ENCODE measurements around the gene NAA16. TPM values are rescaled to one million over a fixed set of nuclear protein-coding genes. Genes with fewer than 3 reads are reported as not detected.

NAA16 gene
- total RNA-seq, 4 donors from 2014 or later: 28.7 to 45.3 (median 37.6) TPM

DNA sequence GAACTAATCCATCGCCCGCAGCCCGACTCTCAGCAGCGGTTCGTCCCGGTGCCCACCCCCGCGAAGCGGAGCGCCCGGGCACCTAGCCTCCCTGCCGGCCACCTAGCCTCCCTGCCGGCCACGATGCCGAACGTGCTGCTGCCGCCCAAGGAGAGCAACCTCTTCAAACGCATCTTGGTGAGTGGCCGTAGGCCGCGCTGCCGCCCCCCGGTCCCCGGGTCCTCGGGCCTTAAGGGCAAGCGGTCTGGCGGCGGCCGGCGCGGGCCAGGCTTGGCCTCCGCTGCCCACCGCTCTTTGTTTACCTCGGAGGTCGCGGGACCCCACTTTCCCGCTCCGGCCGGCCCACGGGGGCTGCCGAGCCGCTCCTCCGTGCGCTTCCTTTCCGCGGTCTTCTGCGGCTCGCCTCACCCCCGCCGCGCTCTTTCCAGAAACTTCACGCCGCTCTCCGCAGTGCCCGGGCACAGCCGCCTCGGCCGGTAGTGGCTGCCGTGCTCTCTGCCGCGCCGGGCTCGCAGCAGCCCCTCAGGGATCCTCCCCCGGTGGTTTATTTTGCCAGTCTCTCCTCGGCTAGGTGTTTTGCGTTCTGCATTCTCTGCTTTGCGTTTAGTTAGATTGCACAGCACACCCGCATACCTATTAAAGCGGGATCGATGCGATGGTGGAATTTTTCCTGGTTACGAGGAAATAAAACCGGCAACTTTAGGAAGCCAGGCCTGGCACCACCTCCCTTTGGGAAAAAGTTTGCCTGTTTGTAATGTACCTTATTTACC, 524 bp downstream of the NAA16 start:
- Histone ChIP-seq H3K4me3 (peak overlapping the region; percentile 74 to 95 (median 90)), H3K9me3 (no peaks in the 10 kb centered on the region), H3K27ac (peak overlapping the region; percentile 86 to 98 (median 96)), H3K36me3 (no peaks in the 10 kb centered on the region), H3K27me3 (no peaks in the 10 kb centered on the region), H3K4me1 (peaks cover 0 to 38% (median 15%) of the 10 kb centered on the region in 4 donors)
- DNase-seq (ENCODE audit: low spot score in 2 of 2): no peak
- WGBS, 2 donors: 0% methylated on average over 36 to 68 of the region's 73 CpGs
- TF ChIP-seq EP300 (IDR thresholded peaks at IDR 0.05): no peak

- DNase-seq (ENCODE audit: low spot score in 2 of 2): peak in 1 of 2 donors; percentile 35
- TF ChIP-seq POLR2A (IDR thresholded peaks at IDR 0.05) (no peak), EP300 (IDR thresholded peaks at IDR 0.05) (no peak)
- TF ChIP-seq, protein P1, sequence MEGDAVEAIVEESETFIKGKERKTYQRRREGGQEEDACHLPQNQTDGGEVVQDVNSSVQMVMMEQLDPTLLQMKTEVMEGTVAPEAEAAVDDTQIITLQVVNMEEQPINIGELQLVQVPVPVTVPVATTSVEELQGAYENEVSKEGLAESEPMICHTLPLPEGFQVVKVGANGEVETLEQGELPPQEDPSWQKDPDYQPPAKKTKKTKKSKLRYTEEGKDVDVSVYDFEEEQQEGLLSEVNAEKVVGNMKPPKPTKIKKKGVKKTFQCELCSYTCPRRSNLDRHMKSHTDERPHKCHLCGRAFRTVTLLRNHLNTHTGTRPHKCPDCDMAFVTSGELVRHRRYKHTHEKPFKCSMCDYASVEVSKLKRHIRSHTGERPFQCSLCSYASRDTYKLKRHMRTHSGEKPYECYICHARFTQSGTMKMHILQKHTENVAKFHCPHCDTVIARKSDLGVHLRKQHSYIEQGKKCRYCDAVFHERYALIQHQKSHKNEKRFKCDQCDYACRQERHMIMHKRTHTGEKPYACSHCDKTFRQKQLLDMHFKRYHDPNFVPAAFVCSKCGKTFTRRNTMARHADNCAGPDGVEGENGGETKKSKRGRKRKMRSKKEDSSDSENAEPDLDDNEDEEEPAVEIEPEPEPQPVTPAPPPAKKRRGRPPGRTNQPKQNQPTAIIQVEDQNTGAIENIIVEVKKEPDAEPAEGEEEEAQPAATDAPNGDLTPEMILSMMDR (IDR thresholded peaks at IDR 0.05): no peak
- Histone ChIP-seq H3K27me3 (no peaks in the 10 kb centered on the region), H3K27ac (peak overlapping the region; percentile 86 to 98 (median 96)), H3K4me3 (peak overlapping the region; percentile 74 to 95 (median 90)), H3K4me1 (peaks cover 0 to 42% (median 15%) of the 10 kb centered on the region in 4 donors), H3K36me3 (no peaks in the 10 kb centered on the region), H3K9me3 (no peaks in the 10 kb centered on the region)
- 0% methylated on average over 11 of the region's 11 CpGs for WGBS, 2 donors
Observed at GRCh38 chr13:41312176-41312500, 1.1 kb downstream of the NAA16 start.

- Histone ChIP-seq H3K36me3 (no peaks in the 10 kb centered on the region), H3K27me3 (no peaks in the 10 kb centered on the region), H3K4me3 (peak overlapping the region in 2 of 4 donors; percentile 84 to 95), H3K9me3 (no peaks in the 10 kb centered on the region), H3K27ac (peak overlapping the region in 1 of 4 donors; percentile 86), H3K4me1 (peaks cover 0 to 48% (median 15%) of the 10 kb centered on the region in 4 donors)
- 47 to 49% methylated on average over 5 of the region's 5 CpGs for WGBS, 2 donors
- TF ChIP-seq EP300 (IDR thresholded peaks at IDR 0.05): no peak
- TF ChIP-seq, protein P1 (IDR thresholded peaks at IDR 0.05): no peak
- TF ChIP-seq POLR2A (IDR thresholded peaks at IDR 0.05): no peak
- DNase-seq (ENCODE audit: low spot score in 2 of 2): no peak
Observed at GRCh38 chr13:41313117-41313516, 2.0 kb downstream of the NAA16 start.

GRCh38 chr13:41313659-41314197, 2.7 kb downstream of the NAA16 start:
- Histone ChIP-seq H3K36me3 (no peaks in the 10 kb centered on the region), H3K9me3 (no peaks in the 10 kb centered on the region), H3K4me3 (no peak overlapping the region), H3K4me1 (peaks cover 0 to 53% (median 15%) of the 10 kb centered on the region in 4 donors), H3K27ac (no peak overlapping the region), H3K27me3 (no peaks in the 10 kb centered on the region)
- 87 to 89% methylated on average over 6 of the region's 6 CpGs for WGBS, 2 donors
- no peak for DNase-seq (ENCODE audit: low spot score in 2 of 2)
- TF ChIP-seq, protein P1 (IDR thresholded peaks at IDR 0.05): no peak
- TF ChIP-seq EP300 (IDR thresholded peaks at IDR 0.05): no peak
- no peak for TF ChIP-seq POLR2A (IDR thresholded peaks at IDR 0.05)

DNA sequence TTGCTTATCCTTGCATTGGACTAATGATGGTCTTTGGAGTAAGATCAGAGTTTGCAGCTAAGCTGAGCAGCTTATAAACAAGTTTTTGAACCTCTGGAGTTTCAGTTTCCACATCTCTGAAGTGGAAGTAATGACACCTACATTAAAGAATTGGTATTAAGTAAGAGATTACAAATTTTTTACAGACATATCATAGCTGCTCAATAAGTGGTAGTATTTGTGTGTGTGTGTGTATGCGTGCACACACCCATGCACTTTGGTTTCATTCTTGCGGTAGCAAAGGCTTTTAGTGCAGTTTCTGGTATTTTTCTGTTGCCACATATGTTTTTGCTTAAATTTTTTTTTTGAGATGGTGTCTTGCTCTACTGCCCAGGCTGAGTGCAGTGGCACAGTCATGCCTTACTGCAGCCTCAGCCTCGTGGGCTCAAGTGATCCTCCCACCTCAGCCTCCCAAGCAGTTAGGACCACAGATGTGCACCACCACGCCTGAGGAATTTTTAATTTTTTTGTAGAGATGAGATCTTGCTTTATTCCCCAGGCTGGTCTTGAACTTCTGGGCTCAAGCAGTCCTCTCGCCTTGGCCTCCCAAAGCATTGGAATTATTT, 4.5 kb downstream of the NAA16 start:
- H3K36me3 ChIP-seq: peaks cover 0 to under 1% (median 0%) of the 10 kb centered on the region in 3 donors
- H3K4me1 ChIP-seq: peaks cover 0 to 57% (median 15%) of the 10 kb centered on the region in 4 donors
- H3K4me3 ChIP-seq: no peak overlapping the region
- H3K9me3 ChIP-seq: no peaks in the 10 kb centered on the region
- no peaks in the 10 kb centered on the region for H3K27me3 ChIP-seq
- DNase-seq (ENCODE audit: low spot score in 2 of 2): no peak
- no peak overlapping the region for H3K27ac ChIP-seq
- 91 to 94% methylated on average over 5 of the region's 5 CpGs for WGBS, 2 donors
- TF ChIP-seq, protein P1 (IDR thresholded peaks at IDR 0.05): no peak
- TF ChIP-seq POLR2A (IDR thresholded peaks at IDR 0.05) (no peak), EP300 (IDR thresholded peaks at IDR 0.05) (no peak)
